RPMI8226 (cell line): Measurements from ENCODE around the gene ZBTB20.

Source experiments
- DNase-seq: peaks from one replicate; pipeline ENCODE4 v3.0.0-alpha.2; 2015

Gene ZBTB20

GRCh38 chr3:114563720-114564119 is 583.4 kb downstream of the ZBTB20 start:
- no peak for DNase-seq

- no peak for DNase-seq
Observed at GRCh38 chr3:114562557-114562956, 584.5 kb downstream of the ZBTB20 start.

- no peak for DNase-seq
Observed at GRCh38 chr3:114558271-114558670, 588.8 kb downstream of the ZBTB20 start.

GRCh38 chr3:114557791-114558190 is 589.3 kb downstream of the ZBTB20 start:
- DNase-seq = no peak

- no peak for DNase-seq
Observed at GRCh38 chr3:114556657-114557213, 590.4 kb downstream of the ZBTB20 start.

GRCh38 chr3:114554731-114555130 is 592.4 kb downstream of the ZBTB20 start:
- DNase-seq = no peak

- DNase-seq = no peak
Observed at GRCh38 chr3:114553949-114554593, 593.0 kb downstream of the ZBTB20 start.

GRCh38 chr3:114552527-114552812 is 594.6 kb downstream of the ZBTB20 start:
- DNase-seq = no peak

- DNase-seq = no peak
Observed at GRCh38 chr3:114551770-114552526, 595.1 kb downstream of the ZBTB20 start.

GRCh38 chr3:114550165-114550564 is 596.9 kb downstream of the ZBTB20 start:
- DNase-seq = no peak

GRCh38 chr3:114545193-114545592 is 601.9 kb downstream of the ZBTB20 start:
- DNase-seq = no peak

- DNase-seq = no peak
Observed at GRCh38 chr3:114542359-114542758, 604.7 kb downstream of the ZBTB20 start.

- no peak for DNase-seq
Observed at GRCh38 chr3:114539525-114539924, 607.6 kb downstream of the ZBTB20 start.

- no peak for DNase-seq
Observed at GRCh38 chr3:114538211-114538610, 608.9 kb downstream of the ZBTB20 start.

- DNase-seq = no peak
Observed at GRCh38 chr3:114528517-114528916, 618.6 kb downstream of the ZBTB20 start.

GRCh38 chr3:114527036-114527644 is 619.9 kb downstream of the ZBTB20 start:
- DNase-seq = no peak

- no peak for DNase-seq
Observed at GRCh38 chr3:114525278-114525677, 621.8 kb downstream of the ZBTB20 start.

GRCh38 chr3:114519415-114519814 is 627.7 kb downstream of the ZBTB20 start:
- no peak for DNase-seq

GRCh38 chr3:114518206-114518808 is 628.8 kb downstream of the ZBTB20 start:
- no peak for DNase-seq

- DNase-seq = no peak
Observed at GRCh38 chr3:114510201-114510600, 636.9 kb downstream of the ZBTB20 start.

GRCh38 chr3:114509756-114510155 is 637.3 kb downstream of the ZBTB20 start:
- DNase-seq = no peak

GRCh38 chr3:114508976-114509375 is 638.1 kb downstream of the ZBTB20 start:
- DNase-seq = no peak

- DNase-seq = no peak
Observed at GRCh38 chr3:114508208-114508607, 638.9 kb downstream of the ZBTB20 start.
